Measurements from ENCODE around the gene PKN1.

DNA sequence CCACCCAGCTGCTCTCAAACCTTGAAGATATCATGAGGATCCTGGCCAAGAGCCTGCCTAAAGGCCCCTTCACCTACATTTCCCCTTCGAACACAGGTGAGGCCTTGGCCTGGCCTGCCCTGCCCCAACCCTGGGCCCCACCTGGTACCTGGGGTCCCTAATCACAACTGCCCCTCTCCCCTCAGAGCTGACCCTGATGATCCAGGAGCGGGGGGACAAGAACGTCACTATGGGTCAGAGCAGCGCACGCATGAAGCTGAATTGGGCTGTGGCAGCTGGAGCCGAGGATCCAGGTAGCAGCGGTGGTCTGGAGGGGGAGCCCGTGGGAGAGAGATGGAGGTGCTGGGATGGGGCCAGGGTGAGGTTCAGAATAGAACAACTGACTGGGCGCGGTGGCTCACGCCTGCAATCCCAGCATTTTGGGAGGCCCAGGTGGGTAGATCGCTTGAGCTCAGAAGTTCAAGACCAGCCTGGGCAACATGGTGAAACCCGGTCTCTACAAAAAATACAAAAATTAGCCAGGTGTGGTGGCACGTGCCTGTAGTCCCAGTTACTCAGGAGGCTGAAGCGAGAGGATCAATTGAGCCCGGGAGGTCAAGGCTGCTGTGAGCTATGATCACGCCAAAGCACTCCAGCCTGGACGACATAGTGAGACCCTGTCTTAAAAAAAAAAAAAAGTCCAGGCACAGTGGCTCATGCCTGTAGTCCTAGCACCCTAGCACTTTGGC is 31.5 kb upstream of the PKN1 start:
- TF ChIP-seq POLR2A (IDR thresholded peaks at IDR 0.05) = no peak
- TF ChIP-seq, protein P1, sequence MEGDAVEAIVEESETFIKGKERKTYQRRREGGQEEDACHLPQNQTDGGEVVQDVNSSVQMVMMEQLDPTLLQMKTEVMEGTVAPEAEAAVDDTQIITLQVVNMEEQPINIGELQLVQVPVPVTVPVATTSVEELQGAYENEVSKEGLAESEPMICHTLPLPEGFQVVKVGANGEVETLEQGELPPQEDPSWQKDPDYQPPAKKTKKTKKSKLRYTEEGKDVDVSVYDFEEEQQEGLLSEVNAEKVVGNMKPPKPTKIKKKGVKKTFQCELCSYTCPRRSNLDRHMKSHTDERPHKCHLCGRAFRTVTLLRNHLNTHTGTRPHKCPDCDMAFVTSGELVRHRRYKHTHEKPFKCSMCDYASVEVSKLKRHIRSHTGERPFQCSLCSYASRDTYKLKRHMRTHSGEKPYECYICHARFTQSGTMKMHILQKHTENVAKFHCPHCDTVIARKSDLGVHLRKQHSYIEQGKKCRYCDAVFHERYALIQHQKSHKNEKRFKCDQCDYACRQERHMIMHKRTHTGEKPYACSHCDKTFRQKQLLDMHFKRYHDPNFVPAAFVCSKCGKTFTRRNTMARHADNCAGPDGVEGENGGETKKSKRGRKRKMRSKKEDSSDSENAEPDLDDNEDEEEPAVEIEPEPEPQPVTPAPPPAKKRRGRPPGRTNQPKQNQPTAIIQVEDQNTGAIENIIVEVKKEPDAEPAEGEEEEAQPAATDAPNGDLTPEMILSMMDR (IDR thresholded peaks at IDR 0.05) = no peak

Measured in tibial nerve (tissue), 3 donors.